GM13977 (cell line): ENCODE measurements around the gene OTP.

Experiments used
- DNase-seq: peaks from one replicate; pipeline ENCODE4 v3.0.0; 2012; ENCODE audit warnings: low spot score
- in situ Hi-C: fragments of 300-500 bp; cut with MboI; formaldehyde crosslinking; loops from one replicate; pipeline ENCODE4 v1.12.0; 2022; ENCODE audit warnings: low sequenced_read_pairs, low pct_unique_long_range_greater_than_20kb, mixed read lengths, inconsistent platforms; ENCODE audit not compliant: unreplicated experiment
- TF ChIP-seq, protein P1 (sequence below): IDR thresholded peaks from 2 replicates; pipeline ENCODE4 v1.5.1; 2012; ENCODE audit warnings: mild to moderate bottlenecking, control low read depth; ENCODE audit not compliant: insufficient read depth; ENCODE audit errors: extremely low read depth, missing control alignments

Gene OTP

DNA sequence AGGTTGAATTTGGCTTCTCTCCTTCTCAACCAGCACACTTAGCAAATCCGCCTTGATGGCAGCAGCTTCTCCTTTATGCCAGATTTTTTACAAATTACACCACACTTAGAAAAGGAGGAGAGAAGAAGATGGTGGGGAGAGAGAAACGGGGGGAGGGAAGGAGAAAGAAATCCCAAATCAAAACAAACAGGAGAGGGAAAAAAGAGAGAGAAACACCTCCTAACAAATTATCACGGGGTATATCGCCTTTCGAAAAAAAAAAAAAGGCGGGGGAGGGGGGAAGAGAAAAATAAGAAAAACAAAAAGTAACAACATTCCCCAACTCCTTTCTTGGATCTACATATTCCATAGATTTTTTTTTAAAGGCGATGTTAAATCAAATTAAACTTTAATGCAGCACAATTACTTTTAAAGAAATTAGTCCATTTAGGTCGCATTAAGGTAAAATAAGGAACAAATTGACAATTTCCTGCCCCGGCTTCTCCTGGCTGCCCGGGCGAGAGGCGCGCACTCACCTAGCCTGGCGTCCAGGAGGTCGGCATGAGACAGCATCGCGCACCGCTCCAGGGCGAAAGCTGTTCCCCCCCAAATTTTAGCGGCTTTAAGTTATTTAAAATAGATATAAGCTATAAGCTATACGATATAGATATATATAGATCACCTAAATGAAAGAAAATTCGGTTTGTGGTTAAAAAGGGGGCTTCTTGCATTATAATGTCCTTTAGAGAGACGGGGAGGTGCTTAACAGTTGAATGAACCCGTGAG is at the start of gene OTP:
Gene OTP (minus strand): TSS at position 716 of the 765 bp plus-strand sequence. CDS start 164 bp downstream, at position 552.
- in situ Hi-C loops: loop anchor here (25.0 kb wide), 1 partner anchor 349 kb away; no protein-coding TSS in a partner anchor
- TF ChIP-seq, protein P1, sequence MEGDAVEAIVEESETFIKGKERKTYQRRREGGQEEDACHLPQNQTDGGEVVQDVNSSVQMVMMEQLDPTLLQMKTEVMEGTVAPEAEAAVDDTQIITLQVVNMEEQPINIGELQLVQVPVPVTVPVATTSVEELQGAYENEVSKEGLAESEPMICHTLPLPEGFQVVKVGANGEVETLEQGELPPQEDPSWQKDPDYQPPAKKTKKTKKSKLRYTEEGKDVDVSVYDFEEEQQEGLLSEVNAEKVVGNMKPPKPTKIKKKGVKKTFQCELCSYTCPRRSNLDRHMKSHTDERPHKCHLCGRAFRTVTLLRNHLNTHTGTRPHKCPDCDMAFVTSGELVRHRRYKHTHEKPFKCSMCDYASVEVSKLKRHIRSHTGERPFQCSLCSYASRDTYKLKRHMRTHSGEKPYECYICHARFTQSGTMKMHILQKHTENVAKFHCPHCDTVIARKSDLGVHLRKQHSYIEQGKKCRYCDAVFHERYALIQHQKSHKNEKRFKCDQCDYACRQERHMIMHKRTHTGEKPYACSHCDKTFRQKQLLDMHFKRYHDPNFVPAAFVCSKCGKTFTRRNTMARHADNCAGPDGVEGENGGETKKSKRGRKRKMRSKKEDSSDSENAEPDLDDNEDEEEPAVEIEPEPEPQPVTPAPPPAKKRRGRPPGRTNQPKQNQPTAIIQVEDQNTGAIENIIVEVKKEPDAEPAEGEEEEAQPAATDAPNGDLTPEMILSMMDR: no peak
- no peak for DNase-seq

DNA sequence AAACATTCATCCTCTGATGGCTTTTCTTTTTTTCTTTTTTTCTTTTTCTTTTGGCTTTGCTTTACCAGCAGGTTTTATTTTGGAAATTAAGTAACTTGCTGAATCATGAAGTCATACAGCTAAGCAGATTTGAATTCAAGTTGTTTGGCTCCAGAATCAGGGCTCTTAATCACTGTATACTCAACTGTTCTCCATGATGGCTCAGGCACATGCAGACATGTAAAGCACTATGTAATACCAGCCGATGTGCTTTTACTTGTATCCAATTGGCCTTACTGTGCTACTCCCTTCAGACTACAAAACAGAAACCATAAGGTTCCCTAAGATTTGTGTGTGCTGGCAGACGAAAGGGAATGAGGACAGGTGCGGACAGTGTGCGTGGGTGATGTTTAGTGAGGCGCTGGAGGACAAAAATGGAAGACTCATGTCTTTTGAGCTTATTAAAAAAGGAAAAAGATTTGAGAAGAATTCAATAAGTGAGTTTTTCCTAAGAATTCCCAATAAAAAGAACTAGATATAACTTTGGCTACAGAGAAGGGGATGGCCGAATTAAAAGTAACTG is 44.7 kb upstream of the OTP start:
- in situ Hi-C loops: no loop called here
- TF ChIP-seq, protein P1: no peak
- no peak for DNase-seq

DNA sequence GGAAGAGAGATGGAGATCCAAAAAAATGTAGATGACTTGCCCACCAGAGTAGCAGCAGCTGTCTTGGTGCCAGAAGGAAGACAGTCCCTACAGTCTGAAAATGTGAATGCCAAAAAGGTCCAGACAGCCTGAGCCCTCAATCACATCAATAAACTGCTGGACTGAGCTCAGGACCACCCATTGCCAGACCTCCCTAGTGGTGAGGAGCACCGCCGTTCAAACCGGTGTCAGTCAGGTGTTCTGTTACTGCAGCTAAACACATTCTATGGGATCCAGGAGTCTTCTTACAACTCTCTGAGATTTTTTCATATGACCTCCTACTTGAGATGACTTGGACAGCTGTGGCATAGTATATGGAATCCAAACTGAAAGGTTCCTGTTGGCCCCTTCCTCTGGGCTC is 32.0 kb upstream of the OTP start:
- TF ChIP-seq, protein P1: no peak
- DNase-seq: no peak
- in situ Hi-C loops: loop anchor here (25.0 kb wide), 1 partner anchor 592 kb away; no protein-coding TSS in a partner anchor

DNA sequence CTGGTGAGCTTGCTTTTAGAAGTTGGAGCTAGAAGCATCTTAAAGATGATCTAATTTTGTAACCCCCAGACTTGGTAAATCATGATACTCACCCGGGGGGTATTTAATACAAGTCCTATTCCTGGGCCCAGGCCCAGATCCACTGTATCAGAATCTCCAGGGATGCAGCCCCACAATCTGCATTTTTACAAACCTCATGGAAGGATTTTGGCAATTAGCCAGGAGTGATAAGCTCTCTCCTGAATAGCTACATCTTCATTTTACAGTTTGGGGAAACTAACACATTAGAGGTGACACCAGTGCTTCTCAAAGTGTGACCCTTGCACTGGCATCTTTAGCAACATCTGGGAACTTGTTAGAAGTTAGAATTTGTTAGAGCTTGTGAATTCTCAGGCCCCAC is 31.2 kb upstream of the OTP start:
- TF ChIP-seq, protein P1: no peak
- DNase-seq: no peak
- in situ Hi-C loops: loop anchor here (25.0 kb wide), 1 partner anchor 593 kb away; no protein-coding TSS in a partner anchor

DNA sequence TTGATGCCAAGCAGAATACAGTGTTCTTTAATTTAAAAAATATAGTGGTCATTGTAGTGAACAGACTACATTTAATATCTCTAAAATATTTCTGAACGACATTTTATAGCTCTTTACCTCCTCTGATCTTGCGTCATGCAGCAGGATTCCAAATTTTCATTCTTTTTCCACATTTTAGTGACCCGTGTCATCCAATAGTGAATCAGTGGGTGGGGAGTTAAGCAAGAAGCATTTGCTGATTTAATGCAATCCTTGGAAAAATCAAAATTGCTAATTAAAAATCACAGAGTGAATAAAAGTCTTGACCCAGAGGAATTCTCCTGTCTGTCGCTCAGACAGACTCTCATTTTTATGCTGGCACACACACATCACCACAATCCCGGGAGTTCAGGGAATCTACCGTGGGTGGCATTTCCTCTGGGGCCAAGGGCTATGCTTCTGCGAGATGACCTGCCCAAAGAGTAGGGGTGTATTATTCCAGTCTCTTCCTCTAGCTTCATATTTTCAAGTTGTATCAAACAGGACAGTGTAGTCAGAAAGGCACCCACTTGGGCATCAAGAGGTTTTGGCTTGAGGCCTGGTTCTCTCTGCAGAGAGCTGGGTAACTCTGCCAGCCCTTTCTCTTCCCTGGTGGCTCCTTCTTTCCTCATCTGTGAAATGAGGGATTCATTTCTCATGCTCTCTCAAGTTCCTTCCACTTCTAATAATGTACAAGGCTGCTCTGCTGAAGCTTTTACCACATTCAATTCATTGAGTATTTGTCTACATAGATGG is 24.8 kb upstream of the OTP start:
- TF ChIP-seq, protein P1: no peak
- in situ Hi-C loops: loop anchor here (25.0 kb wide), 1 partner anchor 599 kb away; no protein-coding TSS in a partner anchor
- no peak for DNase-seq

DNA sequence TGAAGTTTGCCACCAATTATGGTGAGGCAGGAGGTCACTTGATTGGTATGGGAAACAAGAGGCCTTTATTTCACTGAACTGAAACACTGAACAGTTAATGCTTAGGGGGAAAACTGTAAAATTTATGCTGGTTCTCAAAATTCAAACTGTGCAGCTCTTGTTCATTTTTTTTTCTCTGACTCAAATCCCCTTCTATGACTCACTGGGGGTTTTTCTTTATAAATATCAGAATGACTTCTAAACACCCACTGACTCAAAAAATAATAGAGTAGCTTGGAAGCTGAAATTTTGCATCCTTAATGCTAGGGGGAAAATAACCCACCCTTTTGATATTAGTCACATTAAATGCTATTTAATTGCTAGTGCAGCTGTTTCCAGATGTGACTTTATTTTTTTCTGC is 24.1 kb upstream of the OTP start:
- in situ Hi-C loops: loop anchor here (25.0 kb wide), 1 partner anchor 600 kb away; no protein-coding TSS in a partner anchor
- TF ChIP-seq, protein P1: no peak

More for the DNA sequence above, 24.1 kb upstream of the OTP start:
- no peak for DNase-seq
